Astrocyte (in vitro differentiated cells and primary cell): Measurements from ENCODE around the gene DIAPH2. TPM values are rescaled to one million over a fixed set of nuclear protein-coding genes. Genes with fewer than 3 reads are reported as not detected.

Experiments used
- DNase-seq: peaks from one replicate; pipeline ENCODE4 v3.0.0-alpha.2; 2010; ENCODE audit warnings: low read depth
- FAIRE-seq: peaks from 2 replicates; lab custom pipeline; 2011; peaks lifted over from hg19 to GRCh38; lab: Jason Lieb, UNC
- H2AFZ ChIP-seq: 2 replicates; pipeline ENCODE4 v1.6.0; 2012; ENCODE audit warnings: low read depth, low read length, inconsistent platforms
- H3K27ac ChIP-seq: 2 replicates; pipeline ENCODE4 v1.5.1; 2011; ENCODE audit warnings: low read depth, low read length, inconsistent platforms
- H3K27me3 ChIP-seq: 2 replicates; pipeline ENCODE4 v1.6.0; 2011; ENCODE audit warnings: low read length, inconsistent platforms; ENCODE audit not compliant: insufficient read depth
- H3K36me3 ChIP-seq: 2 replicates; pipeline ENCODE4 v1.5.1; 2011; ENCODE audit warnings: low read length, inconsistent platforms; ENCODE audit not compliant: insufficient read depth
- H3K4me1 ChIP-seq: 2 replicates; pipeline ENCODE4 v1.5.1; 2011; ENCODE audit warnings: low read length, inconsistent platforms; ENCODE audit not compliant: insufficient read depth
- H3K4me2 ChIP-seq: 2 replicates; pipeline ENCODE4 v1.6.0; 2012; ENCODE audit warnings: low read length, inconsistent platforms
- H3K4me3 ChIP-seq: 2 replicates; pipeline ENCODE4 v1.5.1; 2011; ENCODE audit warnings: low read depth, mild to moderate bottlenecking, low read length, inconsistent platforms; ENCODE audit not compliant: insufficient read depth
- H3K79me2 ChIP-seq: 2 replicates; pipeline ENCODE4 v1.6.0; 2012; ENCODE audit warnings: mild to moderate bottlenecking, low read length, inconsistent platforms; ENCODE audit not compliant: insufficient read depth
- H3K9ac ChIP-seq: 2 replicates; pipeline ENCODE4 v1.6.0; 2012; ENCODE audit warnings: mild to moderate bottlenecking, low read length, inconsistent platforms
- H3K9me3 ChIP-seq: 2 replicates; pipeline ENCODE4 v1.5.1; 2012; ENCODE audit warnings: low read depth, mild to moderate bottlenecking, low read length, inconsistent platforms; ENCODE audit not compliant: insufficient read depth
- H4K20me1 ChIP-seq: 2 replicates; pipeline ENCODE4 v1.6.0; 2012; ENCODE audit warnings: low read length, inconsistent platforms; ENCODE audit not compliant: insufficient read depth
- H3K27ac Mint-ChIP-seq: one replicate; pipeline ENCODE4 v1.8.0; 2021; ENCODE audit warnings: mild to moderate bottlenecking, mixed read lengths; ENCODE audit not compliant: unreplicated experiment
- H3K27me3 Mint-ChIP-seq: one replicate; pipeline ENCODE4 v1.8.0; 2021; ENCODE audit warnings: low read depth, mixed read lengths; ENCODE audit not compliant: unreplicated experiment
- H3K36me3 Mint-ChIP-seq: one replicate; pipeline ENCODE4 v1.8.0; 2021; ENCODE audit warnings: low read depth, mixed read lengths; ENCODE audit not compliant: unreplicated experiment
- H3K4me1 Mint-ChIP-seq: one replicate; pipeline ENCODE4 v1.8.0; 2021; ENCODE audit warnings: low read depth, mixed read lengths; ENCODE audit not compliant: unreplicated experiment
- H3K4me3 Mint-ChIP-seq: one replicate; pipeline ENCODE4 v1.8.0; 2021; ENCODE audit warnings: mild to moderate bottlenecking, moderate library complexity, mixed read lengths; ENCODE audit not compliant: unreplicated experiment
- H3K9me3 Mint-ChIP-seq: one replicate; pipeline ENCODE4 v1.8.0; 2021; ENCODE audit warnings: mild to moderate bottlenecking, mixed read lengths; ENCODE audit not compliant: unreplicated experiment
- EZH2 ChIP-seq: IDR thresholded peaks from 2 replicates; pipeline ENCODE4 v1.6.1; 2012; ENCODE audit warnings: mild to moderate bottlenecking, low read length, inconsistent platforms; ENCODE audit not compliant: insufficient read depth
- total RNA-seq: library from RNA; stranded (reverse); gene quantifications from 2 replicates; pipeline ENCODE4 v1.2.1, GENCODE V29; 2021
- TF ChIP-seq, protein P1 (sequence below): IDR thresholded peaks from 2 replicates; pipeline ENCODE4 v1.5.1; 2011; ENCODE audit warnings: low read depth, mild to moderate bottlenecking, inconsistent platforms, low read length, moderate library complexity; ENCODE audit not compliant: insufficient read depth

The DIAPH2 gene
- total RNA-seq, 1 donor from 2014 or later, result 9.8 TPM

DNA sequence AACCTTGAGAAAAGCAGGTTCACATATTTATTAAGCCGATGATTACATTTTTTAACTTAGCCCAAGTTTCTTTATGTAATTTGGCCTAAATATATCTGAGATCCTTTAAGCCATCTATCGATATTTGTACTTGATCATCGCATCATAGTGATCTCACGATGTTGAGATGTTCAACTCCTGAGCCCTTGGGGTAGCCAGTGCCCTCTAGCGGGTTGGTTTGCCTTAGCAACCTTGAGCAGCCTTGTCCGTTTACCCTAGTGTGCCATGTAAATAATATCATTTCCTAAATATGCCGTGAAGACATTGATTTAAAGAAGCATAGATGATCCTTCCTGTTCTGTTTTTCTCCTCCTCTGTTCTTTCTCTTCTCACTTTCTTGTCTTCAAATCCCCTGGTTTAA lies 631.3 kb downstream of the DIAPH2 start:
- H3K27me3 ChIP-seq, result no peaks in the 10 kb centered on the region
- H3K79me2 ChIP-seq, result no peaks in the 10 kb centered on the region
- H3K4me1 ChIP-seq, result no peaks in the 10 kb centered on the region
- no peaks in the 10 kb centered on the region for H3K9me3 ChIP-seq
- H3K4me3 ChIP-seq, result no peak overlapping the region
- Mint-ChIP-seq H3K27me3 (no peaks in the 10 kb centered on the region), H3K27ac (no peak overlapping the region), H3K4me3 (no peak overlapping the region), H3K9me3 (no peaks in the 10 kb centered on the region), H3K4me1 (no peaks in the 10 kb centered on the region), H3K36me3 (no peaks in the 10 kb centered on the region)
- no peak for DNase-seq
- no peaks in the 10 kb centered on the region for H4K20me1 ChIP-seq
- no peak overlapping the region for H3K4me2 ChIP-seq
- no peak overlapping the region for H2AFZ ChIP-seq
- FAIRE-seq, result no peak
- H3K36me3 ChIP-seq, result no peaks in the 10 kb centered on the region
- no peak for TF ChIP-seq EZH2
- TF ChIP-seq, protein P1, sequence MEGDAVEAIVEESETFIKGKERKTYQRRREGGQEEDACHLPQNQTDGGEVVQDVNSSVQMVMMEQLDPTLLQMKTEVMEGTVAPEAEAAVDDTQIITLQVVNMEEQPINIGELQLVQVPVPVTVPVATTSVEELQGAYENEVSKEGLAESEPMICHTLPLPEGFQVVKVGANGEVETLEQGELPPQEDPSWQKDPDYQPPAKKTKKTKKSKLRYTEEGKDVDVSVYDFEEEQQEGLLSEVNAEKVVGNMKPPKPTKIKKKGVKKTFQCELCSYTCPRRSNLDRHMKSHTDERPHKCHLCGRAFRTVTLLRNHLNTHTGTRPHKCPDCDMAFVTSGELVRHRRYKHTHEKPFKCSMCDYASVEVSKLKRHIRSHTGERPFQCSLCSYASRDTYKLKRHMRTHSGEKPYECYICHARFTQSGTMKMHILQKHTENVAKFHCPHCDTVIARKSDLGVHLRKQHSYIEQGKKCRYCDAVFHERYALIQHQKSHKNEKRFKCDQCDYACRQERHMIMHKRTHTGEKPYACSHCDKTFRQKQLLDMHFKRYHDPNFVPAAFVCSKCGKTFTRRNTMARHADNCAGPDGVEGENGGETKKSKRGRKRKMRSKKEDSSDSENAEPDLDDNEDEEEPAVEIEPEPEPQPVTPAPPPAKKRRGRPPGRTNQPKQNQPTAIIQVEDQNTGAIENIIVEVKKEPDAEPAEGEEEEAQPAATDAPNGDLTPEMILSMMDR, result no peak
- no peak overlapping the region for H3K27ac ChIP-seq
- no peak overlapping the region for H3K9ac ChIP-seq

- Histone ChIP-seq H3K9ac (no peak overlapping the region), H3K27me3 (no peaks in the 10 kb centered on the region), H3K4me2 (no peak overlapping the region), H3K4me3 (no peak overlapping the region), H3K27ac (no peak overlapping the region), H3K79me2 (no peaks in the 10 kb centered on the region), H4K20me1 (no peaks in the 10 kb centered on the region), H2AFZ (no peak overlapping the region), H3K9me3 (no peaks in the 10 kb centered on the region), H3K36me3 (no peaks in the 10 kb centered on the region), H3K4me1 (no peaks in the 10 kb centered on the region)
- FAIRE-seq (no peak), DNase-seq (no peak)
- Mint-ChIP-seq H3K4me1 (peaks cover 4% of the 10 kb centered on the region), H3K27me3 (no peaks in the 10 kb centered on the region), H3K9me3 (no peaks in the 10 kb centered on the region), H3K4me3 (no peak overlapping the region), H3K27ac (no peak overlapping the region), H3K36me3 (no peaks in the 10 kb centered on the region)
- TF ChIP-seq, protein P1, result no peak
- no peak for TF ChIP-seq EZH2
Measured at GRCh38 chrX:97320305-97320704, 635.7 kb downstream of the DIAPH2 start.

- DNase-seq, result no peak
- Histone ChIP-seq H3K9me3 (no peaks in the 10 kb centered on the region), H3K27ac (no peak overlapping the region), H3K4me2 (no peak overlapping the region), H3K27me3 (no peaks in the 10 kb centered on the region), H3K4me3 (no peak overlapping the region), H3K79me2 (no peaks in the 10 kb centered on the region), H4K20me1 (no peaks in the 10 kb centered on the region), H3K9ac (no peak overlapping the region), H2AFZ (no peak overlapping the region), H3K36me3 (no peaks in the 10 kb centered on the region), H3K4me1 (no peaks in the 10 kb centered on the region)
- TF ChIP-seq, protein P1, result no peak
- no peak for TF ChIP-seq EZH2
- H3K27me3 Mint-ChIP-seq, result no peaks in the 10 kb centered on the region
- H3K27ac Mint-ChIP-seq, result no peak overlapping the region
- H3K36me3 Mint-ChIP-seq, result no peaks in the 10 kb centered on the region
- no peak overlapping the region for H3K4me3 Mint-ChIP-seq
- H3K9me3 Mint-ChIP-seq, result no peaks in the 10 kb centered on the region
- H3K4me1 Mint-ChIP-seq, result peaks cover 4% of the 10 kb centered on the region
- FAIRE-seq, result no peak
Measured at GRCh38 chrX:97322401-97322800, 637.8 kb downstream of the DIAPH2 start.
